DMS53 treated with DMSO at 0.1 percent for 48 hours (cell line): ENCODE results near the gene DHX9.
"Not testable (repeated sequence)": the region's sequence is repeated elsewhere in the genome, so short reads cannot be mapped to it uniquely, and the experiment has no call there.

Experiments used
- DNase-seq: peaks from one replicate; lab custom pipeline; 2025; ENCODE audit not compliant: unreplicated experiment; lab: John Stamatoyannopoulos, UW

Gene DHX9

DNA sequence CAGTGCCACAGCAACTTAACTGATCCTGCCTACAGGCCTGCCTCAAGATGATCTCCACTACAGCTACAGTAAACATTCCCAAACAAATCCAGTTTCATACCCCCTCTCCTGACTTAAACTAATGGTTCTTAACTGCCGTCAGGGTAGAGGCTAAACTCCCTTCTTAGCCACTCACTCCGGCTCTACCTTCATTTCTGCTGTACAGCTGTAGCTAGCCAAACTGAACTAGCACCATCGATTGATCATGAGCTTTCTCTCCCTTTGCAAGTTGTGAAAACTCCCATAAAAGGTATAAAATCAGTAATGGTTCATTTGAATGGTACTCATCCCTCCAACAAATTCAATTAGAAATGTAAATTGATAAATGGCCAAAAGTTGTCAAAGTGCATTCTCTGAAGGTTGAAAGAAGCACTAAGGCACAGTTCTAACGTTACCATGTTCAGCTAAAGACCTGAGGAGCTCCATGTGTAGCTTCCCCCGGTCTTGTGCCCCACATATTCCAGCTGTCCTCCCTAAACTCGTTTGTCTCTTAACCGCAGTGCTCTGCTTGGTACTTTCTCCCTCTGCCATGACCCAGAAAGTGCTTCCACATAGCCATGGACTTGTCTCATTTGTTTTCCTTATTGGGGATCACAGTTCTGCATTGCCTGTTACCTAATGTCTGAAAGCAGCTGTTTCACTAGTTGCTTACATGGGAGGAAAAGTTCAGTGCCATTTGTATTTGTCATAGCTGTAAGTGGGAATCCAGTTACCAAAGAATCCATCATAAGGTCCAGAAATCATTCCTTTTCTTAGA lies 49.8 kb downstream of the DHX9 start:
- DNase-seq, result no peak

DNA sequence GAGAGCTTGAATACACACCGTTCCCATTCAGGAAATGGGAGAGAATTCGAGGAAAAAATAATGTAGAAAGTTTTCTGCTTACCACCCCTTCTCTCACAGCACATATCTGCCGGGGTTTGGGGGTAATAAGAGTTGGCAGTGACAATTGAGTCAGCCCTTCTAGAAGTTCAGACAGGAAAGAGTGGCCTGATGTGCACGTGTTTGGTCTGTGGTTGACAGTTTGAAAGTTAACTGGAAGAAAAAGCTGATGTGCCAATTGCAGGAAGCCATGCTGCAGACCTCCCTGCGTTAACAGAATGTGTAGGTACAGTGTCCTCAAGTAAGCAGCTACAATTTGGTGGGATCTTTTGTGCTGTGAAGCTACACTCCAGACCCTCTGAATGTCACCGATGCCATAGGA lies 50.9 kb downstream of the DHX9 start:
- DNase-seq, result no peak

DNA sequence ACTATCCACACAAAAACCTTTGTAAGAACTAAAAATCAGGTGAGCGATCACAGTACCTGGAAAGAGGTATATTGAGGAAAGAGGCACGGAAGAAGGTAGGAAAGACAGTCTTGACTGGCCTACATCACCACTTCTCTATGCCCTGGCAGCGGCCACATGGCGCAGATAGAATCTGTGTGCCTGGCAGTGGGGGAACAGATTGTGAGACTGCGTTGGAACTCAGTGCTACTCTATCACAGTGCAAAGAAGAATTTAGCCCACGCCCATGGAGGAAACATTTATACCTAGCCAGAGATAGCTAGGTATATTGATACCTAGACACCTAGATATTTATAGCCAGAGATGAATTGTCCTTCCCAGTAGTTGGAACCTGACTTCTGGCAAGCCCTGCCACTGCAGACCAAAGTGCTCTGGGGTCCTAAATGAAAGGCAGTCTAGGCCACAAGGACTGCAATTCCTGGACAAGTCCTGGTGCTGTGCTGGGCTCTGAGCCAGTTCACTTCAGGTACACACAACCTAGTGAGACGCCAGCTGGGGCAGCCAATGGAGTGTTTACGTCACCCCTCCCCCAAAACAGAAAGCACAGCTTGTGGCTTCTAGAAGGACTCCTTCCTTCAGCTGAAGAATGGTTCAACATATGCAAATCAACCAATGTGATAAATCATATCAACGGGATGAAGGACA lies 51.9 kb downstream of the DHX9 start:
- peak; percentile 42 for DNase-seq

DNA sequence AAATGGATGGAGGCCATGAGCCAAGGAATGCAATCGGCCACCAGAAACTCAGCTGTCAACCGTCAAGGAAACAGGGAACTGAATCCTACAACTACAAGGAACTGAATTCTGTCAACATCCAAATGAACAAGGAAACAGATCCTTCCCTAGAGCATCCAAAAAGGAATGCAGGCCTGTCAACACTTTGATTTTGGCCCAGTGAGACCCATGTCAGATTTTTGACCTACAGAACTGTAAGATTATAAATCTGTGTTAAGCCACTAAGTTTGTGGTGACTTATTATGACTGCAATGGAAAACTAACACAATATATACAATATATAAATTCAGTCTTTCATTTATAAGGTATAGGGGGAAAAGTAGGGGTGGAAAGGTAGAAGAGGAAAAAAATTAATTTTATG lies 58.5 kb downstream of the DHX9 start:
- no peak for DNase-seq

DNA sequence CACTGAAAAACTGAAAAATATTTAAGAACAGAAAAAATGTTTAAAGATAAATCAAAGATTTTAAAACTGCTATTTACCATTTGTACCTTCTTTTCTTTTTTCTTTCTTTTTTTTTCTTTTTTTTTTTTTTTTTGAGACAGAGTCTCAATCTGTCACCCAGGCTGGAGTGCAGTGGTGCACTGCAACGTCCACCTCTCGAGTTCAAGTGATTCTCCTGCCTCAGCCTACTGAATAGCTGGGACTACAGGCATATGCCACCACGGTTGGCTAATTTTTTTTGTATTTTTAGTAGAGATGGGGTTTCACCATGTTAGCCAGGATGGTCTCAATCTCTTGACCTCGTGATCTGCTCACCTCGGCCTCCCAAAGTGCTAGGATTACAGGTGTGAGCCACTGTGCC lies 62.8 kb downstream of the DHX9 start:
- not testable (repeated sequence) for DNase-seq

DNA sequence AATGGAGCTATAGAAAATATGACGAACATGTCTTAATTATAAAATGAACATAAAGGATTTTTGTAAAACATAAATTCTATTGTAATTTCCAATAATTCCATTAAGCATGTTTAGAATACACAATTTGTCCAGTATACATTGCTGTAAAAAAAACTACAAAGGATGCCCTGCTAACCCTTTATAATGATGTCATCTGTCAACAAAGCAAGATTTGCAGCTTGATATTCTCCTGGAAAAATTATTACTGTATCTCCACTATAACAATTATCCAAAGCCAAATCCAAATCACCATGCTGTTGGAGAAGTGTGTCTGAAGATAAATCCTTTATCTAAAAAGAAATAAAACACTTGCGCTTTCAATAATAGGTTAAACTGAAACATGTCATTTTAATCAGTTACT lies 66.2 kb downstream of the DHX9 start:
- no peak for DNase-seq

DNA sequence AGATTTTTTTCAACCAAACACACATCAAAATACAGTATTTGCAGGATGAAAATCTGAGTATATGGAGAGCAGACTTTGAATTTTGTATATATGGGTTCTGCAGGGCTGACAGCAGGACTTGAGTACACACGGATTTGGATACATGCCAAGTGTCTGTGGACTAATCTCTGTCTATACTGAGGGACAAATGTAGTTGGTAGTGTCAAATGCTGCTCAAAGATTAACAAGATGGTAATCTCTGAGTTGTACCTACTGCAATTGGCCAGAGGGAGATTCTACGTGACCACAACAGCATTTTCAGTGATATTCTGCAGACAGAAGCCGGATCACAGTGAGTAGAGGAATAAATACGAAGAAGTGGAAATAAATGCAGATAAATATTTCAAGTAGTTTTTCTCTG lies 70.4 kb downstream of the DHX9 start:
- DNase-seq, result peak; percentile 18

DNA sequence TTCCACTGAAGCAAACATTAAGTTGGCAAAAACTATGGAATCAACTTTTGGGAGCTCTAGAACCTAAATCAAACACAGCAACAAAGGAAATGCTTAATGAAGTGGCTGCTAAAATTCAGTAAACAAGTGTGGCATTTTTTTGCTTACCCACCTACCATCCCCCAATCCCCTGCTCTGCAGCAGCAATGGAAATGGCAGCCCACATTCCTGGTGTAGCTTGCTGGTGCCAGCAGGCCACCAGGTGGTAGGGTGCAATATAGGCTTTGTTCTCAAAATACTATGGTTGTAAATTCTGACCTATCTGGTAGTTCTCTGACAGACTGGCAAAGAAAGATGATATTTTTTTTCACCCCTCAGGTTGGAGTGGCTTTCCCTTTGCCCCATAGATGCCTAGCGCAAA lies 71.0 kb downstream of the DHX9 start:
- DNase-seq, result no peak

DNA sequence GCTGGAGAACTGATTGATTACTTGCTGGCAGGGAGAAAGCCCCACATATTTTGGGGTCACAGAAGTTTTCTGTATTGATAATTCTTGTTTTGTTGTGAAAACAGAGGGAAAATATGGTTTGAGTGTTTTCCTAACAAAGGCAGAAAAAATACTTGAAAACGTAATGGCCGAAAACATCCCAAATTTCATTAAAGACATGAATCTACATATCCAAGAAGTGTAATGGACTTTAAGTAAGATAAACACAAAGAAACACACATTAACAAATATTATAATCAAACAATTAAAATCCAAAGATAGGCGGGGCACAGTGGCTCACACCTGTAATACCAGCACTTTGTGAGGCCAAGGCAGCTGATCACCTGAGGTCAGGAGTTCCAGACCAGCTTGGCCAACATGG lies 74.3 kb downstream of the DHX9 start:
- DNase-seq, result no peak

DNA sequence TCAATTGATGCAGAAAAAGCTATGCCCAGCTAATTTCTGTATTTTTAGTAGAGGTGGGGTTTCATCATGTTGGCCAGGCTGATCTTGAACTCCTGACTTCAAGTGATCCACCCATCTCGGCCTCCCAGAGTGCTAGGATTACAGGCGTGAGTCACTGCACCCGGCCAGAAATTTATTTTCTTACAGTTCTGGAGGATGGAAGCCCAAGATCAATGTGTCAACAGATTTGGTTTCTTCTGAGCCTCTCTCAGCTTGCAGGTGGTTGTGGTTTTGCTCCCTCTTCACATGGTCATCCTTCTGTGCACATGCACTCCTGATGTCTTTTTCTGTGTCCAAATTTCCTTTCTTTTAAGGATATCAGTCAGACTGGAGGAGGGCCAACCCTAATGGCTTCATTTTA lies 78.2 kb downstream of the DHX9 start:
- DNase-seq, result no peak

DNA sequence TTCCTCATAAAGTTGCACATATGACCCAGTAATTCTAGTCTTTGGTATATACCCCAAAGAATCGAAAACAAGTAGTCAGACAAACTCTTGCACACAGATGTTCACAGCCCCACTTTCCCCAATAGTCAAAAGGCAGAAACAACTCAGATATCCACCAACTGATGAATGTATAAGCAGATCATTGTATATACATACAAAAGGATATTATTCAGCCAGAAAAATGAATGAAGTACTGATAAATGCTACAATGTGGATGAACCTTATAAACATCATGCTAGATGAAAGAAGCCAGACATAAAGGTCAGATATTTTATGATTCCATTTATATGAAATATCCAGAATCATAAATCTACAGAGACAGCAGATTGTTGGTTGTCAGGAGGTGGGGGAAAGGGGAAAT lies 86.5 kb downstream of the DHX9 start:
- DNase-seq, result no peak

DNA sequence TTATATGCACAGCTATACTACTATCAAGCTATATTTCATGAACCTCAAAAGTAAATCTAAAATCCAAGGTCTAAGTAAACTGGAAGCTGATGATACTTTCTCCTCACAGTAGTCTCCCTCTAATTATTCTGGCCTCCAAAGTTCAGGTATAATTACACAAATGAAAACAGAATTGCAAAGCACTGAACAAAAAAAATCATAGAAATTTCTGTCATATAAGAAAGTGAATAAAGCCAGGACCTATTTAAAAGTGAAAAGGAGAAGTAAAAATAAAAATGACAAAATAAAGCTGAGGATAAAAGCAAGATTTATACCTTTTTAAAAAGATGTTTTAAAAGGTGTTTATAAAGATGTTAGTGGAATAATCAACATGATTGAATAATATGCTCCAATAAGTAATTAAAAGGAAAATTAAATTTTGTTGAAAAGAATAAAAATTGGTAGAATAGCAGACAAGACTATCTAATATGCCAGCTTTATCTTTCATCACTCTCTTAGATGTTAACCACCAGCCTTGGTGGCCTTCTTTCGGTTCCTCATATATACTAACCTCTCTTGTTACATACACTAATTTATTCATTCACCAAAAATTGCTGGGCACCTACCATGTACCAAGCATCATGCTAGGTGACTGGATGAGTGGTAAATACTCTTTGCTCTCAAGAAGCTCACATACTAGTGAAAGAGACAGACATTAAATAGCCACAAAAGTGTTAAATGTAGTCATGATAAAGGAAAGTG lies 88.7 kb downstream of the DHX9 start:
- no peak for DNase-seq

DNA sequence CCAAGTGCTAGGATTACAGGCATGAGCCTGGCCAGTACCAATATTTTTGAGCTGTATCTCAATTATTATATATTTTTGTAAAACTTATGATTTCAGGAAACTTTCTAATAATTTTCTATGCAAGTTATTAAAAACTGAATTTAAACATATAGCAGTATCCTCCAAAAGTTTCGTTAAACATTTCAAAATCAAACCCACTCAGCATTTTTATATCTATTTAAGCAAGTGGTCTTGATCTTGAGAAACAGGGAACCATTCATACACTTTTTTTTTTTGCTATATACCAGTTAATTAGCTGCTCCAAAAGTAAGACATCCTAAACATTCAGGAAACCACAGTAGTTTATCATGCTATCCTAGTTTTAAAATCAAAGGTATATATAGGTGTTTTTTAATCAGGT lies 91.8 kb downstream of the DHX9 start:
- DNase-seq, result no peak

DNA sequence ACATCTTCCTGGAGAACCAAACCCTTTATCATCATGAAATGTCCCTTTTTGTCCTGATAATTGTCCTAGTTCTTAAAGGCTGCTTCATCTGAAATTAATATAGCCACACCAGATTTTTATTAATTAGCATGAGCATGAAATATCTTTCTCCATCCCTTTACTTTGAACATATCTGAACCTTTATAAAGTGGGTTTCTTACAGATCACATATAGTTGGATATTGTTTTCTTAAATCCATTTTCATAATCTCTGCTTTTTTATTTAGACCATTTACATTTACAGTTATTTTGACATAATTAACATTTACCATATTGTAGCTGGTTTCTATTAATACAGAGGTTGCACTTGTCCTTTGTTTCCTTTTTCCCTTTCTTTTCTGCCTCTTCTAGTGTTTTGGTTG lies 96.6 kb downstream of the DHX9 start:
- no peak for DNase-seq
